ENCODE results near the gene CEBPZOS. TPM values are rescaled to one million over a fixed set of nuclear protein-coding genes. Genes with fewer than 3 reads are reported as not detected.
"Not testable (repeated sequence)": the region's sequence is repeated elsewhere in the genome, so short reads cannot be mapped to it uniquely, and the experiment has no call there.

Gene CEBPZOS
- polyA plus RNA-seq, 3 donors = 13.8 to 46.9 (median 21.6) TPM

GRCh38 chr2:37189452-37190153, 6.7 kb upstream of the CEBPZOS start:
- no peak overlapping the region for H3K27ac ChIP-seq (ENCODE audit: low read depth, low read length)
- WGBS, 3 donors = 50 to 74% (median 55%) methylated on average over 6 of the region's 6 CpGs

- H3K27ac ChIP-seq (ENCODE audit: low read depth, low read length) = no peak overlapping the region
- WGBS, 3 donors = 57 to 88% (median 60%) methylated on average over 4 of the region's 4 CpGs
These were observed 6.0 kb upstream of the CEBPZOS start for GRCh38 chr2:37190290-37190689.

DNA sequence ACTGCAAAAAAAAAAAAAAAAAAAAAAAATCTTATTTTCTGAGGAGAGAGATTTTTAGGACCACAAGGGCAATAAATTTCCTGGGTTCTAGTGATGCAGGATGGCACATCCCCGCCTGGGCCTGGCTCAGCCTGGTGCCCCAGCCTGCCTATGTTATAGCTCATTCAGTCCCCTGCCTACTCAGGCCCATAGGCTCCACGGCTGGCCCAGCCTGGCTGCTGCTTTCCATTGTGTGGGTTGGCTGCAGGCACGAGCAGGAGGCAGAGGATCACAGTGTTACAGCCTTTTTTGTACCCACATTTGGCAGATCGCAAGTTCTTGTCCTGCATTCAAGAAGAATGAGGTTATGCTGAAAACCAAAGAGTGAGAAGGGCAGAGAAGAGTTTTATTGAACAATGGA, 5.0 kb upstream of the CEBPZOS start:
- no peak overlapping the region for H3K27ac ChIP-seq (ENCODE audit: low read depth, low read length)
- WGBS, 3 donors = 83 to 87% (median 85%) methylated on average over 4 of the region's 4 CpGs

- H3K27ac ChIP-seq (ENCODE audit: low read depth, low read length) = no peak overlapping the region
- WGBS, 3 donors = 79 to 89% (median 83%) methylated on average over 6 of the region's 6 CpGs
These were observed 4.5 kb upstream of the CEBPZOS start for GRCh38 chr2:37191747-37192146.

DNA sequence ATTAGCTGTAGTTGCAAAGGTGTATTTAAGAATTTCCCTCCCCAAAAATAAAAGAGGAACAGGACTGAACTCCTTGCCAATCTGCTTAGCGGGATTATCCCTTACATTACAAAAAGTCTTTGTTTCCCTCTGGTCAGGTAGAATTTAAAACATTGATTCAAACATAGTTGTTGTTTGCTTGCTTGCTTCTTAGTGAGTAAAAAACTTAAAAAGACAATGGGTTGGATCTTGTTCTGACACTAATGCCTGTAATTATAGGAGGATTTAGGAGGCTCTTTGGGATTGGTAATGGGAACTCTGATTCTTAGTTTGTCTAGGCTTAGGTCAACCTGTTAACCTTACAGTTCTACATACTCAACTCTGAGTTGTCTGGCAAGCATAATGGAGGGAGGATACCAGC, 3.7 kb upstream of the CEBPZOS start:
- WGBS, 3 donors = 88 to 95% (median 92%) methylated on average over 1 of the region's 1 CpG

GRCh38 chr2:37195862-37196319, 405 bp upstream of the CEBPZOS start:
- H3K27ac ChIP-seq (ENCODE audit: low read depth, low read length) = not testable (repeated sequence)
- WGBS, 3 donors = 80 to 82% (median 82%) methylated on average over 20 of the region's 20 CpGs

More for the DNA sequence above, 3.7 kb upstream of the CEBPZOS start:
- H3K27ac ChIP-seq (ENCODE audit: low read depth, low read length) = no peak overlapping the region

- no peak overlapping the region for H3K27ac ChIP-seq (ENCODE audit: low read depth, low read length)
- WGBS, 3 donors = 86 to 93% (median 93%) methylated on average over 8 of the region's 8 CpGs
These were observed 2.4 kb downstream of the CEBPZOS start for GRCh38 chr2:37198681-37199065.

GRCh38 chr2:37201208-37201607, 4.9 kb downstream of the CEBPZOS start:
- H3K27ac ChIP-seq (ENCODE audit: low read depth, low read length) = no peak overlapping the region
- 74 to 87% (median 84%) methylated on average over 1 of the region's 1 CpG for WGBS, 3 donors

DNA sequence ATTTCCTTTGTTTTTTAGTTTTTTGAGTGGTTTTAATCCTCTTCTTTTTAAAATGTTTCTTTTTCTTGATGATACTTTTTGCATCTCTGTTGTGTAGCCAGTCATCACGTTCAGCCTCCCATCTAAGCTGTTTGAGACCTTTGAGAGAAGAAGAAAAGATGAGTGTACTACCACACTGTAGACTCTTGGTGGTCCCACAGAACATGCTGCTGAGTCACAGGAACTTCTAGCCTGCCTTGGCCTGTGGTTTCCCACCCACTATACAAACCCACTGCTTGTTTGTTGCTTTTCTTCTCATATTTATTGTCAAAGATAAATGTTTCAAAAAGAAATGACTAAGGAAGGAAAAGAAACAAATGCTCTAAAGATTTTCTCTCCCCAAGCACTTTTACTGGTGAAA, 5.5 kb downstream of the CEBPZOS start:
- WGBS, 3 donors = 65 to 94% (median 83%) methylated on average over 1 of the region's 1 CpG

DNA sequence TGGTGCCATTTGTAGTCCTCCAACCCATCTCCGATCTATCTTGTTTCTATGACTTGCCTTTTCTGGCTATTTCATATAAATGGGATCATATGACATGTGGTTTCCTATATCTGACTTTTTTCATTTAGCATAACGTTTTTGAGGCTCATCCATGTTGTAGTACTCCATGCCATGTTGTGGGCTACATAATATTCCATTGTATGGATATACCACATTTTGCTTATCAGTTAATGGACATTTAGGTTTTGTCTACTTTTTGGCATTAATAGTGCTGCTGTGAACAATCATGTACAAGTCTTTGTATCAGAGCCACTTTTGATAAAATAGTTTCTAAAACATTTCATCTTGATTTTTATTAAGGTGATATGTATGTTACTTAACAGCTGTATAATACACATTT, 7.4 kb downstream of the CEBPZOS start:
- 90 to 96% (median 95%) methylated on average over 2 of the region's 2 CpGs for WGBS, 3 donors
- H3K27ac ChIP-seq (ENCODE audit: low read depth, low read length) = no peak overlapping the region

More for the DNA sequence above, 5.5 kb downstream of the CEBPZOS start:
- no peak overlapping the region for H3K27ac ChIP-seq (ENCODE audit: low read depth, low read length)

DNA sequence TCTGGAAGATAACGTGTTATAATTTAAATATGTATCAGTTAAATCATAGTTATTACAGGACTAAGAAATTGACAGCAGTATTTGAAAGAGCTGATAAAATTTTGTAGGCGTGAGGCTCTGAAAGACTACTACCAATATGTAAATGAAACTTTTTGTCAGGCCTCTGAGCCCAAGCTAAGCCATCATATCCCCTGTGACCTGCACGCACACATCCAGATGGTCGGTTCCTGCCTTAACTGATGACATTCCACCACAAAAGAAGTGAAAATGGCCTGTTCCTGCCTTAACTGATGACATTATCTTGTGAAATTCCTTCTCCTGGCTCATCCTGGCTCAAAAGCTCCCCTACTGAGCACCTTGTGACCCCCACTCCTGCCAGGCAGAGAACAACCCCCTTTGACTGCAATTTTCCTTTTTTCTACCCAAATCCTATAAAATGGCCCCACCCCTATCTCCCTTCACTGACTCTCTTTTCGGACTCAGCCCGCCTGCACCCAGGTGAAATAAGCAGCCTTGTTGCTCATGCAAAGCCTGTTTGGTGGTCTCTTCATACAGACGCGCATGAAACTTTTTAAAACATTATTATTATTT, 8.9 kb downstream of the CEBPZOS start:
- WGBS, 3 donors = 84 to 91% (median 85%) methylated on average over 8 of the region's 8 CpGs

GRCh38 chr2:37205689-37206341, 9.5 kb downstream of the CEBPZOS start:
- 90 to 94% (median 93%) methylated on average over 5 of the region's 5 CpGs for WGBS, 3 donors
- no peak overlapping the region for H3K27ac ChIP-seq (ENCODE audit: low read depth, low read length)

More for the DNA sequence above, 8.9 kb downstream of the CEBPZOS start:
- not testable (repeated sequence) for H3K27ac ChIP-seq (ENCODE audit: low read depth, low read length)

DNA sequence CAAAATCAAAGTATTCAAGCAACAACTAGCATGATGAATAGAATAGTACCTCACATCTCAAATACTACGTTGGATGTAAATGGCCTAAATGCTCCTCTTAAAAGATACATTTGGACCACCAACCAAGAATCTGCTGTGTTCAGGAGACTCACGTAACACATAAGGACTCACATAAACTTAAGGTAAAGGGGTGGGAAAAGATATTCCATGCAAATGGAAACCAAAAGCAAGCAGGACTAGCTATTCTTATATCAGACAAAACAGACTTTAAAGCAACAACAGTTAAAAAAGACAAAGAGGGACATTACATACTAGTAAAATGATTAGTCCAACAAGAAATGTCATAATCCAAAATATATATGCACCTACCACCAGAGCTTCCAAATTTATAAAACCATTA, 10.5 kb downstream of the CEBPZOS start:
- H3K27ac ChIP-seq (ENCODE audit: low read depth, low read length) = not testable (repeated sequence)
- WGBS, 3 donors = 95 to 98% (median 98%) methylated on average over 2 of the region's 2 CpGs

DNA sequence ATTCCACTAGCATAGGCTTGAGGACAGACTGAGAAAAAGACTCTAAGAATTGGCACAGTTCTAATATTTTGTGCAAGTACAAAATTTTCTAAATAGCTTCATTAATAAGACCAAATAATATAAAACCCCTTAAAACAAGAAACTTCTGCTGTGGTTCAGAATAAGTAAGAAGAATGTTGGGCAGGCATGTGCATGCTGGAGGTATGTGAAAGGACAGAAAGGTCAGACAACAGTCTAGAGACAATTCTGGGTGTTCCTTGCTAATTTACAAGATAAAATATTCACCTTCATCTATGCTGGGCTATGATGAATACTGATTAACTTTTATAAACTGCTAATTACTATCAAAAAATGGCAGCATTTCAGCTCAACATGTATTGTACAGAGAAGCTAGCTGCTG, 14.9 kb downstream of the CEBPZOS start:
- no peak overlapping the region for H3K27ac ChIP-seq (ENCODE audit: low read depth, low read length)

DNA sequence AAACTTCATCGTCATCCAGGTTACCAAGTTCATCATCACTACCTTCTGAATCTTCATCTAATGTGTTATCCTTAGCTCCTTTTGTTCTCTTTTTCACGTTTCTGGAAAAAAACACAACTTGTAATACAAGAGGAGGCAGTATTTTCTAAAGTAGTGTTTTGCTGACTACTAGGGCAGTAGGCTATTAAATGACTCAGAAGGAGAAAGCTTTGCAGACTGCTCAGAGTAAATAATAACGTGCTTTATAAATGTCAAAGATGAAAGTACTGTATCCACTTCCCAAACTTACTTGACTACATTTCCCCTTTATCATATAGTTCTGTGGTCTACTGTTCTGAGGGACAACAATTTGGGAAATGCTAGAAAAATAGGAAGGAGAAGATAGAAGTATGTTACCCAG, 15.6 kb downstream of the CEBPZOS start:
- 83 to 87% (median 85%) methylated on average over 3 of the region's 3 CpGs for WGBS, 3 donors
- H3K27ac ChIP-seq (ENCODE audit: low read depth, low read length) = no peak overlapping the region

GRCh38 chr2:37215250-37215649, 19.0 kb downstream of the CEBPZOS start:
- 53 to 86% (median 65%) methylated on average over 1 of the region's 1 CpG for WGBS, 3 donors
- no peak overlapping the region for H3K27ac ChIP-seq (ENCODE audit: low read depth, low read length)

- 76 to 94% (median 93%) methylated on average over 4 of the region's 4 CpGs for WGBS, 3 donors
- no peak overlapping the region for H3K27ac ChIP-seq (ENCODE audit: low read depth, low read length)
These were observed 22.8 kb downstream of the CEBPZOS start for GRCh38 chr2:37219046-37219445.

DNA sequence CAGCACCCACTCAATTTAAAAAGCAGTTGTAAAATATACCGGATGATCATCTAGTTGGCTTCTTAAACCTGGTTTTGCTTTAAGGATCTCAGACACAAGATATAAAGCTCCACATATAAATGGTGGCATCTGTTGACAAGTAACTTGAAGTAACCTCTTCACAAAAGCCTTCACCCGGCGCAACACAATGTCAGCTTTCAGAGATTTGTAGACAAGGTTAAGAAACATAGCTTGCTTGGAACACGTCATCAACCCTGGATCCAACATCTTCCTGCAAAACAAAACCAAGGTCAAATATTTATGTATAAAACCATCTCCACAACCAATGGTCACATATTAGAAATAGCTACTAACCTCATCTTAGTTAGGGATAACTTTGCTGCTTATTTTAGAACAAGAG, 26.8 kb downstream of the CEBPZOS start:
- no peak overlapping the region for H3K27ac ChIP-seq (ENCODE audit: low read depth, low read length)
- WGBS, 3 donors = 96 to 97% (median 96%) methylated on average over 4 of the region's 4 CpGs

DNA sequence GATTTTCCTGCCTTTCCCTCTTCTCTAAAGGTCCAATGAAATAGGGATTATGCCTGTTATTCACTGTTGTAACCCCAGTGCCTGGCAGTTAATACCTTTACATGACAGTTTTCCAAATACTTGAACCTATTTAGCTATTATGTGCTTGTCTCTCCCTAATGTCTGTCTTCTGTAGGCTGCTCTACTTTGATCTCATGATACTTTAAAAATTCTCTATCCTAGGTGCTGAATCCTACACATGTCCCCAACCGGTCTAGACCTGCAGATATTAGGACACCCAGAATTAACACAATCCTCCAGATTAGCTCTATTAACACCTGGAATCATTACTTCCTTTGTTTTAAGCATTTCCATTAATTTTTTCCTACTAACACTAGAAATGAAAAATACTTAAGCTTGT, 27.8 kb downstream of the CEBPZOS start:
- WGBS, 3 donors = 97 to 100% (median 98%) methylated on average over 1 of the region's 1 CpG
- no peak overlapping the region for H3K27ac ChIP-seq (ENCODE audit: low read depth, low read length)

DNA sequence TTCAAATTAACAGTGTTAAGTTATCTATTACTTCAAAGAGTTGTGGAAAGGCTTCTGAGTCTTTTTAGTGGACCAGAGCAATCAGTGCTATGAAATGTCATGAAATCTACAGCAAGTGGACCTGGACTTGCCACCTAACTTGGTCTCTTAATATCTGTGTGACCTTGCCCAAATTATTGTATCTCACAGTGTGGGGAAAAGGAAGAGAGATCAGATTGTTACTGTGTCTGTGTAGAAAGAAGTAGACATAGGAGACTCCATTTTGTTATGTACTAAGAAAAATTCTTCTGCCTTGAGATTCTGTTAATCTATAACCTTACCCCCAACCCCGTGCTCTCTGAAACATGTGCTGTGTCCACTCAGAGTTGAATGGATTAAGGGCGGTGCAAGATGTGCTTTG, 28.8 kb downstream of the CEBPZOS start:
- no CpG with 5 or more reads among the region's 2 CpGs for WGBS, 3 donors
- H3K27ac ChIP-seq (ENCODE audit: low read depth, low read length) = not testable (repeated sequence)

All from adipose tissue (tissue), 3 donors.